GM12865 (cell line): Measurements from ENCODE around the gene NEURL2.

Experiments
- DNase-seq: peaks from one replicate; pipeline ENCODE4 v3.0.0; 2010; ENCODE audit warnings: low read depth
- H3K4me3 ChIP-seq: 2 replicates; pipeline ENCODE4 v1.5.1; 2011; ENCODE audit warnings: mild to moderate bottlenecking, low read depth, low read length, control low read depth
- TF ChIP-seq, protein P1 (sequence below): IDR thresholded peaks from 2 replicates; pipeline ENCODE4 v1.5.1; 2011; ENCODE audit warnings: low read length, control low read depth, low read depth, inconsistent platforms; ENCODE audit not compliant: insufficient read depth; ENCODE audit errors: missing control alignments

Gene NEURL2, protein sequence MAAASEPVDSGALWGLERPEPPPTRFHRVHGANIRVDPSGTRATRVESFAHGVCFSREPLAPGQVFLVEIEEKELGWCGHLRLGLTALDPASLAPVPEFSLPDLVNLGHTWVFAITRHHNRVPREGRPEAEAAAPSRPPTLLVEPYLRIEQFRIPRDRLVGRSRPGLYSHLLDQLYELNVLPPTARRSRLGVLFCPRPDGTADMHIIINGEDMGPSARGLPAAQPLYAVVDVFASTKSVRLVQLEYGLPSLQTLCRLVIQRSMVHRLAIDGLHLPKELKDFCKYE

DNA sequence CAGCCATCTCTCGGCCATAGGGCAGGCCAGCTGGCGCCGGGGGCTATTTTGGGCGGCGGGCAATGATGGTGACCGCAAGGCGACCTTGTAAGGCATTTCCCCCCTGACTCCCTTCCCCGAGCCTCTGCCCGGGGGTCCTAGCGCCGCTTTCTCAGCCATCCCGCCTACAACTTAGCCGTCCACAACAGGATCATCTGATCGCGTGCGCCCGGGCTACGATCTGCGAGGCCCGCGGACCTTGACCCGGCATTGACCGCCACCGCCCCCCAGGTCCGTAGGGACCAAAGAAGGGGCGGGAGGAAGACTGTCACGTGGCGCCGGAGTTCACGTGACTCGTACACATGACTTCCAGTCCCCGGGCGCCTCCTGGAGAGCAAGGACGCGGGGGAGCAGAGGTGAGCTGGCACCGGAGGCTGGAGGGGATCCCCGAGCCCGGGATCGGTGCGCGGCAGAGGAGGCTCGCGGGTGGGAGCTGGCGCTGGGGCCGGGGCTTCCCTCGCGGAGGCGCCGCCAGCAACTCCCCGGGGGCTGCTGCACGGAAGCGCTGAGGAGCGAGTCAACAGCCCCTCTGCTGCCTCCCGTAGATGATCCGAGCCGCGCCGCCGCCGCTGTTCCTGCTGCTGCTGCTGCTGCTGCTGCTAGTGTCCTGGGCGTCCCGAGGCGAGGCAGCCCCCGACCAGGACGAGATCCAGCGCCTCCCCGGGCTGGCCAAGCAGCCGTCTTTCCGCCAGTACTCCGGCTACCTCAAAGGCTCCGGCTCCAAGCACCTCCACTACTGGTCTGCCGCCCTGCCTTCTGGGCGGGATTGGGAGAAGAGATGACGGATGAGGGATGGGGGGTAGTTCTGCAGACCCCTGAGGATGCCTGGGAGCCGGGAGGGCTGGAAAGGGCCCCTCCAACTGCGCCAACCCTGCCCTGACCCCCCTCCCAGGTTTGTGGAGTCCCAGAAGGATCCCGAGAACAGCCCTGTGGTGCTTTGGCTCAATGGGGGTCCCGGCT lies at the start of gene NEURL2, which contains the start of gene CTSA:
Gene NEURL2, minus strand, starts transcription at position 224 of the 999 bp plus-strand sequence. Its CDS starts 217 bp downstream, at position 7.
Gene CTSA, plus strand, starts transcription at position 351 of the 999 bp plus-strand sequence. Its CDS starts 234 bp downstream, at position 585.
- peak within 1 kb of the TSS; percentile 95 for H3K4me3 ChIP-seq
- TF ChIP-seq, protein P1, sequence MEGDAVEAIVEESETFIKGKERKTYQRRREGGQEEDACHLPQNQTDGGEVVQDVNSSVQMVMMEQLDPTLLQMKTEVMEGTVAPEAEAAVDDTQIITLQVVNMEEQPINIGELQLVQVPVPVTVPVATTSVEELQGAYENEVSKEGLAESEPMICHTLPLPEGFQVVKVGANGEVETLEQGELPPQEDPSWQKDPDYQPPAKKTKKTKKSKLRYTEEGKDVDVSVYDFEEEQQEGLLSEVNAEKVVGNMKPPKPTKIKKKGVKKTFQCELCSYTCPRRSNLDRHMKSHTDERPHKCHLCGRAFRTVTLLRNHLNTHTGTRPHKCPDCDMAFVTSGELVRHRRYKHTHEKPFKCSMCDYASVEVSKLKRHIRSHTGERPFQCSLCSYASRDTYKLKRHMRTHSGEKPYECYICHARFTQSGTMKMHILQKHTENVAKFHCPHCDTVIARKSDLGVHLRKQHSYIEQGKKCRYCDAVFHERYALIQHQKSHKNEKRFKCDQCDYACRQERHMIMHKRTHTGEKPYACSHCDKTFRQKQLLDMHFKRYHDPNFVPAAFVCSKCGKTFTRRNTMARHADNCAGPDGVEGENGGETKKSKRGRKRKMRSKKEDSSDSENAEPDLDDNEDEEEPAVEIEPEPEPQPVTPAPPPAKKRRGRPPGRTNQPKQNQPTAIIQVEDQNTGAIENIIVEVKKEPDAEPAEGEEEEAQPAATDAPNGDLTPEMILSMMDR: no peak
- peak; percentile 96 for DNase-seq

DNA sequence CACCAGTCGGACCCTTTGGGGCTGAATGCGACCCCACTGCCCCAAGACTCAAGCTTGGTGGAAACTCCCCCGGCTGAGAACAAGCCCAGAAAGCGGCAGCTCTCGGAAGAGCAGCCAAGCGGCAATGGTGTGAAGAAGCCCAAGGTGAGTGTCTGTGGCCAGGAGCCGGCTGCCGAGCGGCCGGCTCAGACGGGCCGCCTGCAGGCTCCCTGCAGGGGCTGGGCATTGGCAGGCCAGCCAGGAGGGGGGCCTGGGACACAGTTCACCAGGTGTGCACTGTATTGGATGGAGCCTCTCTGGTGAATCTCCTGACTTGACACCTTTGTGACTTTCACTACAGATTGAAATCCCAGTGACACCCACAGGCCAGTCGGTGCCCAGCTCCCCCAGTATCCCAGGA lies 49.5 kb upstream of the NEURL2 start:
- DNase-seq: no peak
- no peak overlapping the region for H3K4me3 ChIP-seq
- TF ChIP-seq, protein P1: no peak

DNA sequence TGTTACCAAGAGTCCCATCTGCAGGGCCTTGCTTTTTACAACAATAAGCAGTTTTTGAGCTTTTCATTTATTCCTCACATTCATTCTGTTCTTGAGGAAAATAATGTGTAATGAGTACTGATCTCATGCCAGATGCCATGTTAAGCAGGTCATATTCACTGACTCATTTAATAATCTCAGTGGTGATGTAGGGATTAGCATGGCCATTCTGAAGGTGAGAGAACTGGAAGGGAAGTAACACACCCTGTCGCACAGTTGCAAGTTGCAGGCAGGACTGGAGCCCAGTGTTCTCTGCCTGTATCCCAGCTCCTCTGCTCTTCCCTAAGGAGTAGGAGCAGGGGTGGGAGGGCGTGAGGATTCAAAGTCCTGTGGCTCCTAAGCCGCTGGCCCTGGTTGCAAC lies 49.0 kb upstream of the NEURL2 start:
- no peak for DNase-seq
- TF ChIP-seq, protein P1: no peak
- no peak overlapping the region for H3K4me3 ChIP-seq

DNA sequence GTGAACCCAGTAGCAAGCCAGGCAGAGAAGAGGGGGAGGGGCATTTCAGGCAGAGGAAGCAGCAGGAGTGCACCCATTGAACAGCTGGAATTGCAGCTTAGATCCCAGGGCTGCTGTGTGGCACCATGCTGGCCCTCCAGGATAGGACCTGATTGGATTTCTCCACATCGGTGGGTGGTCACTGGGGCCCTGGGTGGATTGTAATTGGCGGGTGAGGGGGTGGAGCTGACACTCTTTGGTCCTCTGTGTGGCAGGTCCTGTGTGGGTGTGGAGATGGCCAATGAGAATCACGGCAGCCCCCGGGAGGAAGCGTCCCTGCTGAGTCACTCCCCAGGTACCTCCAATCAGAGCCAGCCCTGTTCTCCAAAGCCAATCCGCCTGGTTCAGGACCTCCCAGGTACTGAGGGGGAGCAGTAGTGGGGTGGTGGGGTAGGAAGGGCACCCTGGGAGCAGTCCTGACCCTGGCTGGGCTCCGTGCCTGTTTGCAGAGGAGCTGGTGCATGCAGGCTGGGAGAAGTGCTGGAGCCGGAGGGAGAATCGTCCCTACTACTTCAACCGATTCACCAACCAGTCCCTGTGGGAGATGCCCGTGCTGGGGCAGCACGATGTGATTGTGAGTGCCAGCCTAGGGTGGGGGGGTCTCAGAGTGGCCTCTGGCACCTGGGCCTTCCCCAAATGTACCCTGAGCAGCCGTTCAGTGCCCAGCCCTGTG lies 47.9 kb upstream of the NEURL2 start:
- TF ChIP-seq, protein P1: no peak
- no peak overlapping the region for H3K4me3 ChIP-seq
- DNase-seq: no peak

DNA sequence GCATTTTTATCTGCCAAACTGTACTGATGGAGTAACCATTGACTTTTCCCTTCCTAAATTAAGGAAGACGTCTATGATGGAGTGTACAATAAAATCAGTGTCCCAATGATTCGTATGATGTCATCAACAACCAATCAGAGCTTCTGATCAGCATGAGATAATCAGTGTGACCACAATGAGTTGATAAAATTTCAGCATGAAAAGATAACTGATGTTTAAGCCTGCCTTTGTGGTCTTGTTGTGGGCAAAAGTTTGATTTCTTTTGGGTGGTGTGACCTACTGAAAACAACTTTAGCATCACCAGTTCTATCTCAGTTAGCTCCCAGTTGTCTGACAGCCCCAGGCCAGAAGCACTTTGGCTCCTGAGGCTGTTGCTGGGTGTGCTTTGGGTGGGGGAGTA lies 46.8 kb upstream of the NEURL2 start:
- TF ChIP-seq, protein P1: no peak
- DNase-seq: no peak
- no peak overlapping the region for H3K4me3 ChIP-seq

DNA sequence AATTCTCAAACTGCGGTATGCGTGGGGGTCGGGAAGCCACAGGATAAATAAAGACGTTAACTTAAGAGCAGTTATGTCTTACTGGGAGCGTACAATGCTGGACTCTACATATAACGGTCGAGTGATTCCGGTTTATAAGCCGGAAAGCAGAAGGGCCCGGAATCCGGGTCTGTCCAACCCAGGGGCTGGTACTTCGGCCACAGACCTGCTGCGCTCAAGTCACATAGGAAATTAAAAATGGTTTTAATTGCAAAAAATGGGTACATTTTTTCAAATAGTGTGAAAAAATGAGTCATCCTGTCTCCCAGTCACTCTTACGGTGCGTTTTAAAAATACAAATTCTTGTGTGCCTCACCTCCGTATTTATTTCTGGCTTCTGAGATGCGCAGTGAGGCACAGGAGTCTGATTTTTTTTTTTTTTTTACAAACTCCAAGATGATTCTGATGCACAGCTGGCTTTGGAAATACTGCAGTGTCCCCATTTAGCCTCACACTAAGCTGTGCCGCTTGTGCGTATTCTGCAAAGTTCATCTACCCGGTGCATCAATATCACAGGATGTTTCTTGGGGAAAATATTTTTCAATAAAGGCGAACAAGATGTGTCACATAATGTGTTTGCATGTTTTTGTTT lies 44.5 kb upstream of the NEURL2 start:
- no peak for DNase-seq
- peak overlapping the region; percentile 66 for H3K4me3 ChIP-seq
- TF ChIP-seq, protein P1: no peak
